Medulla oblongata (tissue), 1 donor: ENCODE measurements around the gene PRCP.
"Not testable (repeated sequence)": the region's sequence is repeated elsewhere in the genome, so short reads cannot be mapped to it uniquely, and the experiment has no call there.

Source experiments
- DNase-seq: peaks from one replicate; pipeline ENCODE4 v3.0.0-alpha.2; 2015; ENCODE audit errors: extremely low spot score

PRCP gene

DNA sequence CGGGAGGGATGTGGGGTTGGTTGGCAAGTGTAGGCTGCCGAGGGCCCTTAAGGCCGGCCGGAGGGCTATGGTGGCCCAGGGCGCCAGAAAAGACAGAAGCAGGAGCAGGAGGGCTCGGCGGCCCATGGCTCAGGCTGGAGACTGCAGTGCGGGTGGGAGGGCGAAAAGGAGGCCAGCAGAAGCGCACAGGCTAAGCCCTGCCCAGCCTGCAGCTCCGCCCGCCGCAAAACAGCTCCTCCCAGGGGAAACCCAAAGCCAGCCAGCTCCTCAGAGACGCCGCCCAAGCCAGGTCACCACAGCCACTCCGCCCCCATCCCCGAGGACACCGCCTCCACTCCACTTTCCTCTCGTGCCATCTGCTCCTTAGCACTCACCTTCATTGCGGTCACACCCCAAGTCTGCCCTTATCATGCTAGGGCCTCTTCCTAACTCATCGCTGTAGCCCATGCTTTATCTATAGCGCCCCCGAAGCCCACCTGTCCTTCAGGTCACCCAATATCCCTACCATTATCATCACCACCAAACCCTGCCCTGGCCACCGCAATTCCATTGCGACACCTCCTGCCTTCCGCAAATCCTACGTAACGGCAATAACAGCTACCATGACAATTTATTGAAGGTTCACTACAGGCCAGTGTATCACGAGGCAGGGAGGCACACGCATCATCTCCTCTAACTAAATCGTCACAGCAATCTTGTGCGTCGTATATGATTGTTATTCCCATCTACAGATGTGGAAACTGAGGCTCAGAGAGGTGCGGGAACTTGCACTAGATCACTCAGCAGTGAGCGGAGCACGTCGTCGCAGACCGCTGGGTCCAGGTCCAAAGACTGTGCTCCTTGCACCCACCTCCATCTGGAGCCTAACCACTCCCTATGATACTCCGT, at the start of gene PRCP:
Gene PRCP, minus strand, starts transcription at position 154 of the 888 bp plus-strand sequence. Its CDS starts 28 bp downstream, at position 126.
- peak; percentile 92 for DNase-seq

DNA sequence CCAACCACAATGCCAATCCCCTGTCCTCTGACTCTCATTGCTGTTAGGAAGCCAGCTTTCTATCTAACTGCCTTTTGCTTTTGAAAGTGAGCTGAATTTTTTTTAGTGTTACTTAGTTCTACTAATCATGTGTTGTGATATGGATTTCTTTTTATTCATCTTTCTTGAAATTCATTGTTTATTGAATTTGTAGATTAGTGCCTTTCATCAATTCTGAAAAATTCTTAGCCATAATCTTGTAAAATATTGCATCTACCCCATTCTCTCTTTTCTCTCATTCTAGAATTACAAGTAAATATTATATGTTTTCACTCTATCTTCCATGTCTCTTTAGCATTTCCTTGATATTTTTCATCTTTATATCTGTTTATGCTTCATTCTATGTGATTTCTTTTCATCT, 49.1 kb upstream of the PRCP start:
- DNase-seq: no peak

GRCh38 chr11:82945682-82946081, 45.5 kb upstream of the PRCP start:
- no peak for DNase-seq

- not testable (repeated sequence) for DNase-seq
Observed at GRCh38 chr11:82945041-82945440, 44.8 kb upstream of the PRCP start.

- DNase-seq: no peak
Observed at GRCh38 chr11:82944198-82944597, 44.0 kb upstream of the PRCP start.

DNA sequence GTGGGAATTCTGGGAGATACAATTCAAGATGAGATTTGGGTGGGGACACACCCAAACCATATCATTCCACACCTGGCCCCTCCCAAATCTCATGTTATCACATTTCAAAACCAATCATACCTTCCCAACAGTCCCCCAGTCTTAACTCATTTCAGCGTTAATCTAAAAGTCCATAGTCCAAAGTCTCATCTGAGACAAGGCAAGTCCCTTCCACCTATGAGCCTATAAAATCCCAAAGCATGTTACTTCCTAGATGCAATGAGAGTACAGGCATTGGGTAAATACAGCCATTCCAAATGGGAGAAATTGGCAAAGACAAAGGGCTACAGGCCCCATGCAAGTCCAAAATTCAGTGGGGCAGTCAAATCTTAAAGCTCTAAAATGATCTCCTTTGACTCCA, 43.2 kb upstream of the PRCP start:
- DNase-seq: not testable (repeated sequence)

GRCh38 chr11:82942376-82942775, 42.1 kb upstream of the PRCP start:
- DNase-seq: no peak

DNA sequence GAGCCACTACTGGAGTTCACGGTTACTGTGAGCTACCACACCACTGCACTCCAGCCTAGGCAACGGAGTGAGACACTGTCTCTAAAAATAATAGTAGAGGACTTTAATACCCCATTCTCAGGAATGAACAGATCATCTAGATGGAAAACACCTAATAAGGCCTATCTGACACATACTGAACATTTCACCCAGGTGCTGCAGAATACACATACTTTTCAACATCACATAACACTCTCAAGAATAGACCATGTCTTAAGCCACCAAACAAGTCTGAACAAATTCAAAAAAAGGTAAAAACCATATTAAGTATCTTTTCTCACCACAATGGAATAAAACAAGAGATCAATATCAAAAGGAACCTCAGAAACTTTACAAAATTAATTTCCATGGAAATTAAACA, 39.2 kb upstream of the PRCP start:
- no peak for DNase-seq

- no peak for DNase-seq
Observed at GRCh38 chr11:82937554-82937953, 37.3 kb upstream of the PRCP start.

DNA sequence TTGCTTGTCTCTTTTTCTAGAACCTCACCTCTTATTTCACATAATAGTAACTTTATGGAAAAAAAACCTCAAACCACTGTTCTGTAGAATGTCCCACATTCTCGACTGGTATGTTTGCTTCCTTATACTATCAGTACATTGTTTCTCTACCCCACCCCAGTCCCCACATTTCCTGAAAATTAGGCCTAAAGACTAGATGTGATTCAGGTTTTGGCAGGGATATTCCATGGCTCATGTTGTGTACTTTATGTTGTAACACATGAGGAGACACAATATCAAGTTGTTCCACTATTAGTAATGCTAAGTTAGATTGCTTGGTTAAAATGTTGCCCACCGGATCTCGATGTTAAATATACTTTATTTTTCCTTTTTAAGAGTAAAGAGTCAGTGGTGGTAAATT, 36.0 kb upstream of the PRCP start:
- DNase-seq: no peak

GRCh38 chr11:82932564-82932963, 32.3 kb upstream of the PRCP start:
- DNase-seq: no peak

DNA sequence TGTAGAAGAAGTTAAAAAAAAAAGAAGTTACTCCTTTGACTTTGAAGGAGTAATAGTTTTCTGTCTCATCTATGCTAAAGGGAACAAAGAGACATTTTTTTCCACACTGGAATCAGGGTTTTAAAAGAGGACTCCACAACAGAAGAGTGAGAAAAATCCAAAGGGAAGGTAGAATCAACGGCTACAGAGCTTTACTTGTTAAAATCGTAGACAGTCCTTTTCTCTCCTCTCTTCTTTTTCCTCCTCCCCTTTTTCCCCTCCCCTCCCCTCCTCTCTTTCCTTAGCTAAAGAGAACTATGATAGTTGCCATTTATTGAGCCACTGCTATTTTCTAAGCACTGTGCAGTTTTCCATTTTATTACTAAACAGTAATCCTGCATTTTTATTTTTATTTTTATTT, 30.5 kb upstream of the PRCP start:
- no peak for DNase-seq

- no peak for DNase-seq
Observed at GRCh38 chr11:82930229-82930628, 30.0 kb upstream of the PRCP start.

DNA sequence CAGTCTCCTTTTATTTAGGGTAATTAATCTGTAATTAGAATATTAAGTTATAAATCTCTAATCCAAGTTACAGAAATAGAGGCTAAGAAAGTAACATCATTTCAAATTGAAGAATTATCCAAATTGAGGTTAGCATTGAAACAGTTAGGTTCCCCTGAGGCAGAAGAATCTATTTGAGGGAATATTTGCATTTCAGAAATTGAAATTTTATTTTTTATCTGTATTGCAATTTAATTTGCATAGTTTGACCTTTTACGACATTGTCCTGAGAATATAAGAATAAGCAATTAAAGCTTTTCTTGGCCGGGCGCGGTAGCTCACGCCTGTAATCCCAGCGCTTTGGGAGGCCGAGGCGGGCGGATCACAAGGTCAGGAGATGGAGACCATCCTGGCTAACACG, 28.9 kb upstream of the PRCP start:
- DNase-seq: no peak

DNA sequence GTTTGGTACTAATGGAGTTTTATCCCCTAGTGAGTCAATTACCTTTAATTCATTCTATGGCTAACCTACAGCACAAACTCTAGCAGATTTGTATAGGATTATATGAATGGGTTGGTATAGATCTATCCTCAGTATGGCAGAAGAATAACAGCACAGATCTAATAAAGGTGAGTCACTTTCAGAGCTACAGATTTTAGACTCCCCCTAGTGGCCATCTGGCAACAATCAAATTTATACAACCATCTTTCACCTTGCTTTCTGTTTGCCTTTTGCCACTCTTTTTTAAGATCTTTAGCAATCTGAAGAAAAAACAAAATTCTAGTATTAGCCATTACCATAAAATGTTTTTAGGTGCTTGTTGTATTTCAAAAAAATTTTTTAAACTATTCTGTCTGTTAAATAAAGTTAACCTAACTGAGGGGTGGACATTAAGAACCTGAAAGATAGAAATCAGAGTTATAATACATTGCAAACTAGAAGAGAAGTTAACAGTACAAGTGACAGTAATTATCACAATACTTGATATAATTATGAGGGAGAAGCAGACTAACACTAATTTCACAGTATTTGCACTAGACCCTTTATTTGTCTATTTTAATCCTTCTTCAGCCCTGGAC, 27.1 kb upstream of the PRCP start:
- peak; percentile 73 for DNase-seq

DNA sequence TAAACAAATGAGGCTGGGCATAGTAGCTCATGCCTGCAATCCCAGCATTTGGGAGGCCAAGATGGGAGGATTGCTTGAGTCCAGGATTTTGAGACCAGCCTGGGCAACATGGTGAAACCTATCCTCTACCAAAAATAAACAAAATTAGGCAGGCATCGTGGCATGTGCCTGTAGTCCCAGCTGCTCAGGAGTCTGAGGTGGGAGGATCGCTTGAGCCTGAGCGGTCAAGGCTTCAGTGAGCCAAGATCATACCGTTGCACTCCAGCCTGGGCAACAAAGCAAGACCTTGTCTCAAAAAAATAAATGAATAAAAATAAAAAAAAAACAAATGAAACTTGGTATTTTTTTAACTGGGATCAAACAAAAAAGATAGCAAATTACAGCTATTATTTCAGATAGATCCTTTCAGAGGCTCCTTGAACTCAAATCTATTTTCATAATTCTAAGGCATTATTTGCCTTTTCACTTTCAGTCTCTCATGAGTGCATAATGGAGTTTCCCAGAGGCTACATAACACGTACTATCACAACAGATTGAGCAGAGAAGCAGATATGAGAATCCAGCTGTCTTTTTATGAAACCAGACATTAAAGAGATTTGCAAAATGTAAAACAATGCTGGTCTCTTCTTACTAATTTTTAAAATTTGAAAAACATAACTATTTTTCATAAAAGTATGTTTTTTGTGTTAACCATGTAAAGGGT, 24.4 kb upstream of the PRCP start:
- DNase-seq: no peak

DNA sequence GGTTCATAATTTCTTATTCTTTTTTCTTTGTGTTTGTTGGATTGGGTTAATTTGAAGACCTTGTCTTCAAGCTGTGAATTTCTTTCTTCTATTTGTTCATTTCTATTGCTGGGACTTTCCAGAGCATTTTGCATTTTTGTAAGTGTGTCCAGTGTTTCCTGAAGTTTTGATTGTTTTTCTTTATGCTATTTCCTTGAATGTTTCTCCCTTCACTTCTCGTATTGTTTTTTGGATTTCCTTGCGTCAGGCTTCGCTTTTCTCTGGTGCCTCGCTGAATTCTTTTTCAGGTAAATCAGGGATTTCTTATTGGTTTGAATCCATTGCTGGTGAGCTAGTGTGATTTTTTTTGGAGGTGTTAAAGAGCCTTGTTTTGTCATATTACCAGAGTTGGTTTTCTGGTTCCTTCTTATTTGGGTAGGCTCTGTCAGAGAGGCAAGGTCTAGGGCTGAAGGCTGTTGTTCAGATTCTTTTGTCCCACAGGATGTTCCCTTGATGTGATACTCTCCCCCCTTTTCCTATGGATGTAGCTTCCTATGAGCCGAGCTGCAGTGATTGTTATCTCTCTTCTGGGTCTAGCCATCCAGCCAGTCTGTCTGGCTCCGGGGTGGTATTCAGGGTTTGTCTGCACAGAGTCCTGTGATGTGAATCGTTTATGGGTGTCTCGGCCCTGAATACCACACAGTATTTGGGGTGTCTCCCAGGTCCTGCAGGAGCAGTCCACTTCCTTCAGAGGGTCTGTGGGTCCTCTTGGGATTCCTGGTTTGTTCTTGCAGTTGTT, 22.4 kb upstream of the PRCP start:
- DNase-seq: not testable (repeated sequence)

- DNase-seq: not testable (repeated sequence)
Observed at GRCh38 chr11:82920227-82920626, 20.0 kb upstream of the PRCP start.

DNA sequence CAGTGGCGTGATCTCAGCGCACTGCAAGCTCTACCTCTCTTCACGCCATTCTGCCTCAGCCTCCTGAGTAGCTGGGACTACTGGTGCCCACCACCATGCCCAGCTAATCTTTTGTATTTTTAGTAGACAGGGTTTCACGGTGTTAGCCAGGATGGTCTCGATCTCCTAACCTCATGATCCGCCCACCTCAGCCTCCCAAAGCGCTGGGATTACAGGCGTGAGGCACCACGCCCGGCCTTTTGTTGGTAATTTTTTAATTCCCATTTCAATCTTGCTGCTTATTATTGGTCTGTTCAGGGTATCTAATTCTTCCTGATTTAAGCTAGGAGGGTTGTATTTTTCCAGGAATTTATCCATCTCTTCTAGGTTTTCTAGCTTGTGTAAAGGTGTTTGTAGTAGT, 19.6 kb upstream of the PRCP start:
- DNase-seq: not testable (repeated sequence)

GRCh38 chr11:82909015-82909640, 8.9 kb upstream of the PRCP start:
- DNase-seq: no peak

DNA sequence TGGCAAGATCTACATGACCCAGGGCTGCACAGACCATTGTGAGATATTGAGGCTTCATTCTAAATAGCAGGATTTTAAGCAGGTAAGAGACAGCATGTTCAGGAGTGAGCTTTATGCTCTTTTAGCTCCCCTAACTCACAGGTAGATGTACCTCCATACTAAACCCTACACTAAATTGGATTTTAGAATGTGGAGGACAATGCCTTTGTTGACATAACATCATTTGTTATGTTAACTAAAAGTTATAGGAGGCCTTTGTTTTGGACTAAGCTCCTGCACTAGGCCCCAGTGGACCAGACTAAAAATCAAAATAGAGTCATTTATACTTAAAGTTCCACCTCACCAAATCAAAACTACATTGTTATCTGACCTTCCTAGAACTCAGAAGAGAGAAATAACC, 8.1 kb upstream of the PRCP start:
- no peak for DNase-seq
